ENCODE results near the gene RDH13.
"Not testable (repeated sequence)": the region's sequence is repeated elsewhere in the genome, so short reads cannot be mapped to it uniquely, and the experiment has no call there.

RDH13 gene

GRCh38 chr19:55062735-55063491 is at the start of gene RDH13:
Gene RDH13 (minus strand): TSS chr19:55063148. CDS start chr19:55063032, 116 bp downstream.
- peak; percentile 93 to 95 for DNase-seq (ENCODE audit: low read depth in 1 of 2, low spot score in 1 of 2)

- DNase-seq (ENCODE audit: low read depth in 1 of 2, low spot score in 1 of 2) = no peak
Measured at GRCh38 chr19:55112246-55112776, 49.4 kb upstream of the RDH13 start.

GRCh38 chr19:55111238-55111831 is 48.4 kb upstream of the RDH13 start:
- no peak for DNase-seq (ENCODE audit: low read depth in 1 of 2, low spot score in 1 of 2)

GRCh38 chr19:55109527-55110291 is 46.8 kb upstream of the RDH13 start:
- DNase-seq (ENCODE audit: low read depth in 1 of 2, low spot score in 1 of 2) = no peak

GRCh38 chr19:55107252-55107651 is 44.3 kb upstream of the RDH13 start:
- not testable (repeated sequence) for DNase-seq (ENCODE audit: low read depth in 1 of 2, low spot score in 1 of 2)

- DNase-seq (ENCODE audit: low read depth in 1 of 2, low spot score in 1 of 2) = no peak
Measured at GRCh38 chr19:55106591-55106990, 43.6 kb upstream of the RDH13 start.

- no peak for DNase-seq (ENCODE audit: low read depth in 1 of 2, low spot score in 1 of 2)
Measured at GRCh38 chr19:55105237-55105636, 42.3 kb upstream of the RDH13 start.

- DNase-seq (ENCODE audit: low read depth in 1 of 2, low spot score in 1 of 2) = no peak
Measured at GRCh38 chr19:55103190-55103589, 40.2 kb upstream of the RDH13 start.

- no peak for DNase-seq (ENCODE audit: low read depth in 1 of 2, low spot score in 1 of 2)
Measured at GRCh38 chr19:55101261-55101660, 38.3 kb upstream of the RDH13 start.

GRCh38 chr19:55099557-55100506 is 36.9 kb upstream of the RDH13 start:
- no peak for DNase-seq (ENCODE audit: low read depth in 1 of 2, low spot score in 1 of 2)

GRCh38 chr19:55098716-55099556 is 36.0 kb upstream of the RDH13 start:
- DNase-seq (ENCODE audit: low read depth in 1 of 2, low spot score in 1 of 2) = no peak

GRCh38 chr19:55097864-55098715 is 35.1 kb upstream of the RDH13 start:
- DNase-seq (ENCODE audit: low read depth in 1 of 2, low spot score in 1 of 2) = no peak

- no peak for DNase-seq (ENCODE audit: low read depth in 1 of 2, low spot score in 1 of 2)
Measured at GRCh38 chr19:55096061-55096701, 33.2 kb upstream of the RDH13 start.

GRCh38 chr19:55095260-55096060 is 32.5 kb upstream of the RDH13 start:
- no peak for DNase-seq (ENCODE audit: low read depth in 1 of 2, low spot score in 1 of 2)

- DNase-seq (ENCODE audit: low read depth in 1 of 2, low spot score in 1 of 2) = no peak
Measured at GRCh38 chr19:55094456-55095259, 31.7 kb upstream of the RDH13 start.

GRCh38 chr19:55092423-55093318 is 29.7 kb upstream of the RDH13 start:
- DNase-seq (ENCODE audit: low read depth in 1 of 2, low spot score in 1 of 2) = no peak

Measured in activated T-helper 1 cell treated with anti-CD3 and anti-CD28 coated beads, Interleukin-2, amount 50 U/mL, for 16 hours (primary cell).